GM23338 (cell line): Measurements from ENCODE around the gene GHRHR. TPM values are rescaled to one million over a fixed set of nuclear protein-coding genes. Genes with fewer than 3 reads are reported as not detected.

Source experiments
- ATAC-seq: fragments of 200-7000 bp; cut with Tn5 transposase; 3 replicates; pipeline ENCODE4 v1.9.1; 2020
- DNase-seq: peaks from one replicate; pipeline ENCODE4 v3.0.0-alpha.2; 2015; ENCODE audit warnings: low spot score
- H2AFZ ChIP-seq: fragments of 200-600 bp; sonication (generic); 2 replicates; pipeline ENCODE4 v1.8.0; 2016; ENCODE audit warnings: antibody characterized with exemption, mild to moderate bottlenecking, moderate library complexity
- H3F3A ChIP-seq: fragments of 200-600 bp; sonication (generic); replicated peaks from 2 replicates; pipeline ENCODE4 v1.8.0; 2017; ENCODE audit warnings: antibody characterized with exemption, mixed run types, low read depth
- H3K27ac ChIP-seq: fragments of 200-600 bp; sonication (generic); 2 replicates; pipeline ENCODE4 v1.6.1; 2016; ENCODE audit warnings: low read depth
- H3K27me3 ChIP-seq: fragments of 200-600 bp; sonication (generic); 2 replicates; pipeline ENCODE4 v1.8.0; 2016; ENCODE audit warnings: mild to moderate bottlenecking, mixed run types, moderate library complexity; ENCODE audit not compliant: insufficient read depth
- H3K36me3 ChIP-seq: fragments of 200-600 bp; sonication (generic); 2 replicates; pipeline ENCODE4 v1.8.0; 2016; ENCODE audit warnings: mild to moderate bottlenecking; ENCODE audit not compliant: insufficient read depth
- H3K4me1 ChIP-seq: fragments of 200-600 bp; sonication (generic); 2 replicates; pipeline ENCODE4 v1.8.0; 2016; ENCODE audit warnings: mild to moderate bottlenecking, moderate library complexity; ENCODE audit not compliant: insufficient read depth
- H3K4me2 ChIP-seq: fragments of 200-600 bp; sonication (generic); 2 replicates; pipeline ENCODE4 v1.7.1; 2017; ENCODE audit warnings: mixed run types
- H3K4me3 ChIP-seq: fragments of 200-600 bp; sonication (generic); 2 replicates; pipeline ENCODE4 v1.6.1; 2016; ENCODE audit warnings: mixed run types
- H3K79me2 ChIP-seq: fragments of 200-600 bp; sonication (generic); replicated peaks from 2 replicates; pipeline ENCODE4 v1.8.0; 2017; ENCODE audit warnings: mild to moderate bottlenecking; ENCODE audit not compliant: insufficient read depth
- H3K9me2 ChIP-seq: fragments of 200-600 bp; sonication (generic); 2 replicates; pipeline ENCODE4 v1.8.0; 2017; ENCODE audit not compliant: insufficient read depth
- H4K20me1 ChIP-seq: fragments of 200-600 bp; sonication (generic); replicated peaks from 2 replicates; pipeline ENCODE4 v1.8.0; 2017; ENCODE audit warnings: mild to moderate bottlenecking; ENCODE audit not compliant: insufficient read depth
- H3K27ac Mint-ChIP-seq: 2 replicates; pipeline ENCODE4 v1.8.0; 2020; ENCODE audit warnings: inconsistent platforms, mild to moderate bottlenecking, moderate library complexity, mixed read lengths
- H3K27me3 Mint-ChIP-seq: 3 replicates; pipeline ENCODE4 v1.8.0; 2022; ENCODE audit warnings: low read depth, mild to moderate bottlenecking, moderate library complexity, mixed read lengths, inconsistent platforms; ENCODE audit not compliant: insufficient read depth, poor library complexity
- H3K36me3 Mint-ChIP-seq: 3 replicates; pipeline ENCODE4 v1.8.0; 2021; ENCODE audit warnings: low read depth, mild to moderate bottlenecking, inconsistent platforms, moderate library complexity, mixed read lengths
- H3K4me1 Mint-ChIP-seq: 3 replicates; pipeline ENCODE4 v1.8.0; 2020; ENCODE audit warnings: mild to moderate bottlenecking, inconsistent platforms, mixed read lengths
- H3K4me3 Mint-ChIP-seq: 3 replicates; pipeline ENCODE4 v1.8.0; 2021; ENCODE audit warnings: moderate library complexity, mild to moderate bottlenecking, inconsistent platforms, mixed read lengths
- H3K9me3 Mint-ChIP-seq: 3 replicates; pipeline ENCODE4 v1.8.0; 2020; ENCODE audit warnings: moderate library complexity, mild to moderate bottlenecking, inconsistent platforms, mixed read lengths
- CREB1 ChIP-seq: fragments of 250-450 bp; sonication (Bioruptor Pico); IDR thresholded peaks from 2 replicates; pipeline ENCODE4 v1.5.0; 2020; ENCODE audit warnings: low read depth, mild to moderate bottlenecking, moderate library complexity
- EZH2 ChIP-seq: fragments of 200-600 bp; sonication (generic); IDR thresholded peaks from one replicate; pipeline ENCODE4 v1.8.0; 2017; ENCODE audit warnings: antibody characterized with exemption, mild to moderate bottlenecking, low read depth; ENCODE audit not compliant: unreplicated experiment
- EZH2phosphoT487 ChIP-seq: fragments of 200-600 bp; sonication (generic); IDR thresholded peaks from one replicate; pipeline ENCODE4 v1.8.1; 2018; ENCODE audit warnings: antibody characterized with exemption; ENCODE audit not compliant: unreplicated experiment
- JUNB ChIP-seq: IDR thresholded peaks from one replicate; pipeline ENCODE4 v1.6.1; 2016; ENCODE audit warnings: antibody characterized with exemption; ENCODE audit not compliant: unreplicated experiment
- POLR2AphosphoS5 ChIP-seq: IDR thresholded peaks from 2 replicates; pipeline ENCODE4 v1.6.1; 2016; ENCODE audit warnings: antibody characterized with exemption, low read depth
- ZNF114 ChIP-seq: fragments of 250-450 bp; sonication (Bioruptor Pico); IDR thresholded peaks from 2 replicates; pipeline ENCODE4 v1.5.0; 2020; ENCODE audit warnings: mild to moderate bottlenecking, moderate library complexity
- polyA plus RNA-seq: library from polyadenylated mRNA; unstranded; fragments of >200 nt; fragmentation: Nextera tagmentation; extraction: Ambion mirVana; gene quantifications from 2 replicates; pipeline ENCODE4 v1.2.1, GENCODE V29; 2016
- total RNA-seq: library from RNA; depleted of rRNA; stranded (reverse); fragments of >200 nt; shearing (Covaris generic); gene quantifications from 2 replicates; pipeline ENCODE4 v1.2.3, GENCODE V29; 2014
- TF ChIP-seq, protein P1 (sequence below): fragments of 250-450 bp; sonication (Bioruptor Pico); IDR thresholded peaks from 2 replicates; pipeline ENCODE4 v1.5.0; 2020; ENCODE audit warnings: mild to moderate bottlenecking, moderate library complexity
- TF ChIP-seq, protein P2 (sequence below): IDR thresholded peaks from 2 replicates; pipeline ENCODE4 v1.6.1; 2016; ENCODE audit warnings: antibody characterized with exemption
- TF ChIP-seq, protein P3 (sequence below), 2 experiments: fragments of 200-600 bp in 1 of 2; sonication (generic) in 1 of 2; conservative IDR thresholded peaks; 2 replicates each; pipeline versions ENCODE4 v1.5.1 to v1.6.1; 2016 to 2017; ENCODE audit warnings: antibody characterized with exemption in 2 of 2, low read depth in 2 of 2, mild to moderate bottlenecking in 2 of 2, moderate library complexity in 1 of 2

Gene GHRHR
- total and polyA plus RNA-seq, 2 experiments from 2014 or later = 2.2 TPM; not detected in 1

DNA sequence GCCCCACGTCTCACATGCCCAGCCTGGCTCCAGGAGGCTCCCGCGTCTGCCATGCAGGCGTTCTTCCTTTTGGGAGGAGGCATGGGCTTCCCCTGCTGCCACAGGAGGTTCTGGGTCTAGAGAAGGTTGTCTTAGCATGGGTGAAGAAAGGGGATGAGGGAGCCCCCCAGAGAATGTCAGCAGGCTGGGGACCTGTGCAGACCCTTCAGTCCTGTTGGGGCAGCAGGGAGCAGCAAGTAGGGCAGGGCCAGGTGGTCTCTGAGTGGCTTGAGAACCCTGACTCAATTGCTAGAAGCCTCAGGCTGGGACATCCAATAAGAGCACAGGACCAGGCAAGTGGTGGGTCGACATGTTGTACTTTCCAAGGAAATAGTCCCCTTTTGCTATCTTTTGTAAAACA, 54.0 kb downstream of the GHRHR start (continued):
- TF ChIP-seq, protein P1, sequence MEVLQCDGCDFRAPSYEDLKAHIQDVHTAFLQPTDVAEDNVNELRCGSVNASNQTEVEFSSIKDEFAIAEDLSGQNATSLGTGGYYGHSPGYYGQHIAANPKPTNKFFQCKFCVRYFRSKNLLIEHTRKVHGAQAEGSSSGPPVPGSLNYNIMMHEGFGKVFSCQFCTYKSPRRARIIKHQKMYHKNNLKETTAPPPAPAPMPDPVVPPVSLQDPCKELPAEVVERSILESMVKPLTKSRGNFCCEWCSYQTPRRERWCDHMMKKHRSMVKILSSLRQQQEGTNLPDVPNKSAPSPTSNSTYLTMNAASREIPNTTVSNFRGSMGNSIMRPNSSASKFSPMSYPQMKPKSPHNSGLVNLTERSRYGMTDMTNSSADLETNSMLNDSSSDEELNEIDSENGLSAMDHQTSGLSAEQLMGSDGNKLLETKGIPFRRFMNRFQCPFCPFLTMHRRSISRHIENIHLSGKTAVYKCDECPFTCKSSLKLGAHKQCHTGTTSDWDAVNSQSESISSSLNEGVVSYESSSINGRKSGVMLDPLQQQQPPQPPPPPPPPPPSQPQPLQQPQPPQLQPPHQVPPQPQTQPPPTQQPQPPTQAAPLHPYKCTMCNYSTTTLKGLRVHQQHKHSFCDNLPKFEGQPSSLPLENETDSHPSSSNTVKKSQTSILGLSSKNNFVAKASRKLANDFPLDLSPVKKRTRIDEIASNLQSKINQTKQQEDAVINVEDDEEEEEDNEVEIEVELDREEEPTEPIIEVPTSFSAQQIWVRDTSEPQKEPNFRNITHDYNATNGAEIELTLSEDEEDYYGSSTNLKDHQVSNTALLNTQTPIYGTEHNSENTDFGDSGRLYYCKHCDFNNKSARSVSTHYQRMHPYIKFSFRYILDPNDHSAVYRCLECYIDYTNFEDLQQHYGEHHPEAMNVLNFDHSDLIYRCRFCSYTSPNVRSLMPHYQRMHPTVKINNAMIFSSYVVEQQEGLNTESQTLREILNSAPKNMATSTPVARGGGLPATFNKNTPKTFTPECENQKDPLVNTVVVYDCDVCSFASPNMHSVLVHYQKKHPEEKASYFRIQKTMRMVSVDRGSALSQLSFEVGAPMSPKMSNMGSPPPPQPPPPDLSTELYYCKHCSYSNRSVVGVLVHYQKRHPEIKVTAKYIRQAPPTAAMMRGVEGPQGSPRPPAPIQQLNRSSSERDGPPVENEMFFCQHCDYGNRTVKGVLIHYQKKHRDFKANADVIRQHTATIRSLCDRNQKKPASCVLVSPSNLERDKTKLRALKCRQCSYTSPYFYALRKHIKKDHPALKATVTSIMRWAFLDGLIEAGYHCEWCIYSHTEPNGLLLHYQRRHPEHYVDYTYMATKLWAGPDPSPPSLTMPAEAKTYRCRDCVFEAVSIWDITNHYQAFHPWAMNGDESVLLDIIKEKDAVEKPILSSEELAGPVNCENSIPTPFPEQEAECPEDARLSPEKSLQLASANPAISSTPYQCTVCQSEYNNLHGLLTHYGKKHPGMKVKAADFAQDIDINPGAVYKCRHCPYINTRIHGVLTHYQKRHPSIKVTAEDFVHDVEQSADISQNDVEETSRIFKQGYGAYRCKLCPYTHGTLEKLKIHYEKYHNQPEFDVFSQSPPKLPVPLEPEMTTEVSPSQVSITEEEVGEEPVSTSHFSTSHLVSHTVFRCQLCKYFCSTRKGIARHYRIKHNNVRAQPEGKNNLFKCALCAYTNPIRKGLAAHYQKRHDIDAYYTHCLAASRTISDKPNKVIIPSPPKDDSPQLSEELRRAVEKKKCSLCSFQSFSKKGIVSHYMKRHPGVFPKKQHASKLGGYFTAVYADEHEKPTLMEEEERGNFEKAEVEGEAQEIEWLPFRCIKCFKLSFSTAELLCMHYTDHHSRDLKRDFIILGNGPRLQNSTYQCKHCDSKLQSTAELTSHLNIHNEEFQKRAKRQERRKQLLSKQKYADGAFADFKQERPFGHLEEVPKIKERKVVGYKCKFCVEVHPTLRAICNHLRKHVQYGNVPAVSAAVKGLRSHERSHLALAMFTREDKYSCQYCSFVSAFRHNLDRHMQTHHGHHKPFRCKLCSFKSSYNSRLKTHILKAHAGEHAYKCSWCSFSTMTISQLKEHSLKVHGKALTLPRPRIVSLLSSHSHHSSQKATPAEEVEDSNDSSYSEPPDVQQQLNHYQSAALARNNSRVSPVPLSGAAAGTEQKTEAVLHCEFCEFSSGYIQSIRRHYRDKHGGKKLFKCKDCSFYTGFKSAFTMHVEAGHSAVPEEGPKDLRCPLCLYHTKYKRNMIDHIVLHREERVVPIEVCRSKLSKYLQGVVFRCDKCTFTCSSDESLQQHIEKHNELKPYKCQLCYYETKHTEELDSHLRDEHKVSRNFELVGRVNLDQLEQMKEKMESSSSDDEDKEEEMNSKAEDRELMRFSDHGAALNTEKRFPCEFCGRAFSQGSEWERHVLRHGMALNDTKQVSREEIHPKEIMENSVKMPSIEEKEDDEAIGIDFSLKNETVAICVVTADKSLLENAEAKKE (CRISPR knock-in tag) = no peak
- TF ChIP-seq JUNB = no peak
- no peak for TF ChIP-seq EZH2
- TF ChIP-seq ZNF114 (CRISPR knock-in tag) = no peak
- TF ChIP-seq, protein P2, sequence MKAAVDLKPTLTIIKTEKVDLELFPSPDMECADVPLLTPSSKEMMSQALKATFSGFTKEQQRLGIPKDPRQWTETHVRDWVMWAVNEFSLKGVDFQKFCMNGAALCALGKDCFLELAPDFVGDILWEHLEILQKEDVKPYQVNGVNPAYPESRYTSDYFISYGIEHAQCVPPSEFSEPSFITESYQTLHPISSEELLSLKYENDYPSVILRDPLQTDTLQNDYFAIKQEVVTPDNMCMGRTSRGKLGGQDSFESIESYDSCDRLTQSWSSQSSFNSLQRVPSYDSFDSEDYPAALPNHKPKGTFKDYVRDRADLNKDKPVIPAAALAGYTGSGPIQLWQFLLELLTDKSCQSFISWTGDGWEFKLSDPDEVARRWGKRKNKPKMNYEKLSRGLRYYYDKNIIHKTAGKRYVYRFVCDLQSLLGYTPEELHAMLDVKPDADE = no peak
- TF ChIP-seq POLR2AphosphoS5 = no peak

DNA sequence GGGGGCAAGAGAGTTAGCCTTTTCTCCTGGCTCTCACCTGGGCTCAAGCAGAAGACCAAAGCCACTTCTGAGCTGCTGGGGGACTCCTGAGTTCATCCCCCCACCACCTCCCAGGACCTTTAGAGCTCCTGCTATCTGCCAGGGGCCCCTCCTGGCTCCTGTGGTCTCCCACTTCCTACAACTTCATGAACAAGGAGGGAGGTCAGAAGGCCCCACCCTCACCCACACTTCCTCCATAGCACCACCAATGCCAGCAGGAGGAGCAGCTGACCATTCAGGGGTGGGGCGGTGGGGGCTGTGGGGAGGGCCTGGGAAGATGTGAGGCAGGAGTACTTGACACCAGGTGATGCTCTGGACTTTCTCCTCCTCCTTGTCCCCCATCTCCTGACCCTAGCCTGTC, 55.8 kb downstream of the GHRHR start:
- no peak for DNase-seq
- TF ChIP-seq CREB1 (CRISPR knock-in tag) (no peak), EZH2 (no peak), EZH2phosphoT487 (no peak)
- TF ChIP-seq, protein P3, sequence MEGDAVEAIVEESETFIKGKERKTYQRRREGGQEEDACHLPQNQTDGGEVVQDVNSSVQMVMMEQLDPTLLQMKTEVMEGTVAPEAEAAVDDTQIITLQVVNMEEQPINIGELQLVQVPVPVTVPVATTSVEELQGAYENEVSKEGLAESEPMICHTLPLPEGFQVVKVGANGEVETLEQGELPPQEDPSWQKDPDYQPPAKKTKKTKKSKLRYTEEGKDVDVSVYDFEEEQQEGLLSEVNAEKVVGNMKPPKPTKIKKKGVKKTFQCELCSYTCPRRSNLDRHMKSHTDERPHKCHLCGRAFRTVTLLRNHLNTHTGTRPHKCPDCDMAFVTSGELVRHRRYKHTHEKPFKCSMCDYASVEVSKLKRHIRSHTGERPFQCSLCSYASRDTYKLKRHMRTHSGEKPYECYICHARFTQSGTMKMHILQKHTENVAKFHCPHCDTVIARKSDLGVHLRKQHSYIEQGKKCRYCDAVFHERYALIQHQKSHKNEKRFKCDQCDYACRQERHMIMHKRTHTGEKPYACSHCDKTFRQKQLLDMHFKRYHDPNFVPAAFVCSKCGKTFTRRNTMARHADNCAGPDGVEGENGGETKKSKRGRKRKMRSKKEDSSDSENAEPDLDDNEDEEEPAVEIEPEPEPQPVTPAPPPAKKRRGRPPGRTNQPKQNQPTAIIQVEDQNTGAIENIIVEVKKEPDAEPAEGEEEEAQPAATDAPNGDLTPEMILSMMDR (conservative IDR thresholded peaks at IDR 0.05; ENCODE audit: low read depth in 2 of 2) = no peak
- H3K4me1 Mint-ChIP-seq = peaks cover 30% of the 10 kb centered on the region

More for the DNA sequence above, 55.8 kb downstream of the GHRHR start:
- no peaks in the 10 kb centered on the region for H3F3A ChIP-seq
- peaks cover 11% of the 10 kb centered on the region for H3K4me1 ChIP-seq
- H2AFZ ChIP-seq = no peak overlapping the region
- peaks cover 12% of the 10 kb centered on the region for H3K27me3 Mint-ChIP-seq
- no peak overlapping the region for H3K4me3 ChIP-seq
- no peaks in the 10 kb centered on the region for H3K36me3 Mint-ChIP-seq
- no peaks in the 10 kb centered on the region for H3K79me2 ChIP-seq
- no peaks in the 10 kb centered on the region for H3K9me3 Mint-ChIP-seq
- H3K27ac ChIP-seq = no peak overlapping the region
- H4K20me1 ChIP-seq = no peaks in the 10 kb centered on the region
- H3K9me2 ChIP-seq = no peaks in the 10 kb centered on the region
- H3K4me2 ChIP-seq = no peak overlapping the region
- H3K4me3 Mint-ChIP-seq = no peak overlapping the region
- ATAC-seq = no peak
- H3K27me3 ChIP-seq = no peaks in the 10 kb centered on the region
- H3K36me3 ChIP-seq = no peaks in the 10 kb centered on the region
- no peak overlapping the region for H3K27ac Mint-ChIP-seq
